ENCODE data around the gene PHTF2. TPM values are rescaled to one million over a fixed set of nuclear protein-coding genes. Genes with fewer than 3 reads are reported as not detected.

Gene PHTF2
- total RNA-seq, 4 donors from 2014 or later, result 15.1 to 28.8 (median 20.1) TPM

DNA sequence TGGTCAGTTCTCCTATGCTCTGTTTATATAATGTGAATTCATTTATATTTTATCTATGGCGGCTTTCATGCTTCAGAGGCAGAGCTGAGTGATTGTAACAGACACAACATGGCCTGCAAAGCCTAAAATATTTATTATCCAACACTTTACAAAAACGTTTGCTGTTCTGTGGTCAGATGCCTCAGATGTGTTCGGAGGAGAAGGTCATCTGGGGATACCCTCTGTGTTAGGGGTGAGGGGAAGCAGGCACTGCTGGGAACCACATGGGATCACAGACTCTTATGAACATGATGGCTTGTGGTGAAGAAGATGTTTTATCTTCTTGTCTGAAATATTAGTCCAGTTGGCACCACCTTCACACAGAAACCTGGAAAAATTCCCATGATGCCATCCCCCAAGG is 203.4 kb downstream of the PHTF2 start:
- ATAC-seq, result no peak
- H3K4me3 ChIP-seq, result no peak overlapping the region
- no peaks in the 10 kb centered on the region for H3K36me3 ChIP-seq
- WGBS, 2 donors (ENCODE audit: low coverage in 1 of 2), result 14 to 57% methylated on average over 1 to 3 of the region's 3 CpGs
- H3K27ac ChIP-seq, result no peak overlapping the region
- no peak for TF ChIP-seq POLR2AphosphoS5 (IDR thresholded peaks at IDR 0.05)
- TF ChIP-seq POLR2A (IDR thresholded peaks at IDR 0.05), result no peak
- TF ChIP-seq, protein P1, sequence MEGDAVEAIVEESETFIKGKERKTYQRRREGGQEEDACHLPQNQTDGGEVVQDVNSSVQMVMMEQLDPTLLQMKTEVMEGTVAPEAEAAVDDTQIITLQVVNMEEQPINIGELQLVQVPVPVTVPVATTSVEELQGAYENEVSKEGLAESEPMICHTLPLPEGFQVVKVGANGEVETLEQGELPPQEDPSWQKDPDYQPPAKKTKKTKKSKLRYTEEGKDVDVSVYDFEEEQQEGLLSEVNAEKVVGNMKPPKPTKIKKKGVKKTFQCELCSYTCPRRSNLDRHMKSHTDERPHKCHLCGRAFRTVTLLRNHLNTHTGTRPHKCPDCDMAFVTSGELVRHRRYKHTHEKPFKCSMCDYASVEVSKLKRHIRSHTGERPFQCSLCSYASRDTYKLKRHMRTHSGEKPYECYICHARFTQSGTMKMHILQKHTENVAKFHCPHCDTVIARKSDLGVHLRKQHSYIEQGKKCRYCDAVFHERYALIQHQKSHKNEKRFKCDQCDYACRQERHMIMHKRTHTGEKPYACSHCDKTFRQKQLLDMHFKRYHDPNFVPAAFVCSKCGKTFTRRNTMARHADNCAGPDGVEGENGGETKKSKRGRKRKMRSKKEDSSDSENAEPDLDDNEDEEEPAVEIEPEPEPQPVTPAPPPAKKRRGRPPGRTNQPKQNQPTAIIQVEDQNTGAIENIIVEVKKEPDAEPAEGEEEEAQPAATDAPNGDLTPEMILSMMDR (IDR thresholded peaks at IDR 0.05), result no peak
- no peak for TF ChIP-seq EP300 (IDR thresholded peaks at IDR 0.05)
- no peaks in the 10 kb centered on the region for H3K9me3 ChIP-seq
- no peaks in the 10 kb centered on the region for H3K4me1 ChIP-seq
- H3K27me3 ChIP-seq, result no peaks in the 10 kb centered on the region

DNA sequence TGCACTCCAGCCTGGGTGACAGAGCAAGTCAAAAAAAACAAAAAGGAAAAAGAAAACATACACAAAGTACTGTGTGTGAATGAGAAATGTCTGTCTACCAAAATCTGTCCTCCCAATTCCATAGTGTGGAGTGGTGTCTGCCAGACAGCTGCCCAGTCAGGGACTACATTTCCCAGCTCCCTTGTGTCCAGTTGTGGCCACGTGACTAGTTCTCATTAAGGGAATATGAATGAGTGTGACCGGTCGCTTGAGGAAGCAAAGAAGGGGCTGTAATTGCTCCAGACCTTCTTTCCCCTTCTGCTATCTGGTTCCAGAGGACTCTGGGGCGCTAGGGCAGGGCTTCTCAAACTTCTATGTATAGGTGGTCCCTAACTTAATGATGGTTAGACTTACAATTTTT is 204.1 kb downstream of the PHTF2 start:
- Histone ChIP-seq H3K4me1 (no peaks in the 10 kb centered on the region), H3K9me3 (no peaks in the 10 kb centered on the region), H3K27ac (no peak overlapping the region), H3K27me3 (no peaks in the 10 kb centered on the region), H3K4me3 (no peak overlapping the region), H3K36me3 (no peaks in the 10 kb centered on the region)
- ATAC-seq, result no peak
- no peak for TF ChIP-seq POLR2AphosphoS5 (IDR thresholded peaks at IDR 0.05)
- TF ChIP-seq EP300 (IDR thresholded peaks at IDR 0.05), result no peak
- TF ChIP-seq, protein P1 (IDR thresholded peaks at IDR 0.05), result no peak
- TF ChIP-seq POLR2A (IDR thresholded peaks at IDR 0.05), result no peak
- 77 to 94% methylated on average over 3 of the region's 4 CpGs for WGBS, 2 donors (ENCODE audit: low coverage in 1 of 2)

DNA sequence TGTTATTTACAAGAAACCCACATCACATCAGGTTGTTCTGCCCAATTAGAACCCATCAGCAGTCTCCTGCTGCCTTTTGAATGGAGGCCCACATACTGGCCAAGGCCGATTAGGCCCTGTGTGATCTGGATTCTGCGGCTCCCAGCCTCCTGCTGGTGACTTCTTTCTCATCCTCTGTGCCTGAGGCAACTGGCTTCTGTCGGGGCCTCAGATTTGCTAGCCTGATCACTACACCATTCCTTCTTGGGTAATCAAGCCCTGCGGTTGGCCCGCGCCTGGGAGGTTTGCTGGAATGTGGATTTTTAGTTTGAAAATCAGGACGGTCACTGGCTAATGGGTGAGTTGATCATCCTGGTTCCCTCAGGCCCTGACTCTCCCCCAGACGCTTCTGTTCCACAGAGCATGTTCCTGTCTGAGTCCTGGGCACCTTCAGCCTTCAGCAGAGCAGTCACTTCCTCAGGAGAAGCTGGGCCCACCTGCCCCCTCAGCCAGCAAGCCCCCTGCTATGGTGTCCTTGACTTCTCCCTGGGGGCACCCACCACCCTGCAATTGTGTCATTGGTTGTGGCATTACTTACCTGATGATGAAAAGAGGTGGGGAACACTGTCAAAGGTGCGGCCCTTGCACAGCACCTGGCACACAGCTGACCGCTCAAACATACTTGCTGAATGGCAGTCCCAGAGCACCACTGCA is 207.6 kb downstream of the PHTF2 start:
- WGBS, 2 donors (ENCODE audit: low coverage in 1 of 2), result 87 to 100% methylated on average over 3 to 5 of the region's 10 CpGs
- H3K4me3 ChIP-seq, result no peak overlapping the region
- H3K4me1 ChIP-seq, result no peaks in the 10 kb centered on the region
- no peak overlapping the region for H3K27ac ChIP-seq
- TF ChIP-seq POLR2A (IDR thresholded peaks at IDR 0.05) (no peak), EP300 (IDR thresholded peaks at IDR 0.05) (no peak), POLR2AphosphoS5 (IDR thresholded peaks at IDR 0.05) (no peak)
- TF ChIP-seq, protein P1 (IDR thresholded peaks at IDR 0.05), result no peak
- H3K9me3 ChIP-seq, result no peaks in the 10 kb centered on the region
- ATAC-seq, result no peak
- H3K36me3 ChIP-seq, result no peaks in the 10 kb centered on the region
- H3K27me3 ChIP-seq, result no peaks in the 10 kb centered on the region

Small RNAs within 50 kb of the gene (small RNA-seq; reads per million reads assigned to genes)
- gene RF00019, result 0 reads per million in 4 donors

Other genes with a start within 250 kb of the PHTF2 start
- 10 to 100 TPM; 18.7 to 40.8 (median 25.9) TPM for gene RSBN1L, start 102.3 kb upstream of the PHTF2 start, total RNA-seq
- 10 to 100 TPM; 10.6 to 15.7 (median 13.9) TPM for gene TMEM60, start 339 bp upstream of the PHTF2 start, total RNA-seq